Measurements from ENCODE around the gene GAL.

The GAL gene

DNA sequence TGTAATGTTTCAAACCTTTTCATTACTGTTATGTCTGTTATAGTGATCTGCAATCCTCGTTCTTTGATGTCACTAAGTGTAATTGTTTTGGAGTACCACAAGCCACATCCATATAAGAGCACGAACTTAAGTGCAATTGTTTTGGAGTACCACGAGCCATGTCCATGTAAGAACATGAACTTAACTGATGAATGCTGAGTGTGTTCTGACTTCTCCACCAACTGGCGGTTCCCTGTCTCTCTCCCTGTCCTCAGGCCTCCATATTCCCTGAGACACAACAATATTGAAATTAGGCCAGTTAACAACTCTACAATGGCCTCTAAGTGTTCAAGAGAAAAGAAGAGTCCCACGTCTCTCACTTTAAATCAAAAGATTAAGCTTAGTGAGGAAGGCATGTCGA, 43.4 kb downstream of the GAL start:
- TF ChIP-seq, protein P1, sequence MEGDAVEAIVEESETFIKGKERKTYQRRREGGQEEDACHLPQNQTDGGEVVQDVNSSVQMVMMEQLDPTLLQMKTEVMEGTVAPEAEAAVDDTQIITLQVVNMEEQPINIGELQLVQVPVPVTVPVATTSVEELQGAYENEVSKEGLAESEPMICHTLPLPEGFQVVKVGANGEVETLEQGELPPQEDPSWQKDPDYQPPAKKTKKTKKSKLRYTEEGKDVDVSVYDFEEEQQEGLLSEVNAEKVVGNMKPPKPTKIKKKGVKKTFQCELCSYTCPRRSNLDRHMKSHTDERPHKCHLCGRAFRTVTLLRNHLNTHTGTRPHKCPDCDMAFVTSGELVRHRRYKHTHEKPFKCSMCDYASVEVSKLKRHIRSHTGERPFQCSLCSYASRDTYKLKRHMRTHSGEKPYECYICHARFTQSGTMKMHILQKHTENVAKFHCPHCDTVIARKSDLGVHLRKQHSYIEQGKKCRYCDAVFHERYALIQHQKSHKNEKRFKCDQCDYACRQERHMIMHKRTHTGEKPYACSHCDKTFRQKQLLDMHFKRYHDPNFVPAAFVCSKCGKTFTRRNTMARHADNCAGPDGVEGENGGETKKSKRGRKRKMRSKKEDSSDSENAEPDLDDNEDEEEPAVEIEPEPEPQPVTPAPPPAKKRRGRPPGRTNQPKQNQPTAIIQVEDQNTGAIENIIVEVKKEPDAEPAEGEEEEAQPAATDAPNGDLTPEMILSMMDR (IDR thresholded peaks at IDR 0.05; ENCODE audit: insufficient read depth, low read length, poor library complexity, severe bottlenecking) = no peak
- Histone ChIP-seq H3K79me2 (ENCODE audit: insufficient read depth, low read length) (no peaks in the 10 kb centered on the region), H3K9ac (ENCODE audit: low read length) (no peak overlapping the region), H3K27ac (ENCODE audit: low read depth, low read length) (no peak overlapping the region), H4K20me1 (ENCODE audit: low read depth, low read length) (no peaks in the 10 kb centered on the region), H3K36me3 (ENCODE audit: low read length) (no peaks in the 10 kb centered on the region), H2AFZ (ENCODE audit: low read depth, low read length, severe bottlenecking) (no peak overlapping the region), H3K4me2 (ENCODE audit: low read depth, low read length, poor library complexity, severe bottlenecking) (no peak overlapping the region), H3K4me3 (ENCODE audit: insufficient read depth, low read length, poor library complexity, severe bottlenecking) (no peak overlapping the region), H3K9me3 (ENCODE audit: insufficient read depth, low read length) (no peaks in the 10 kb centered on the region), H3F3A (ENCODE audit: insufficient read depth) (no peaks in the 10 kb centered on the region), H3K27me3 (ENCODE audit: low read length) (no peaks in the 10 kb centered on the region), H3K9me2 (replicated peaks; ENCODE audit: insufficient read depth, low read length) (no peaks in the 10 kb centered on the region)

DNA sequence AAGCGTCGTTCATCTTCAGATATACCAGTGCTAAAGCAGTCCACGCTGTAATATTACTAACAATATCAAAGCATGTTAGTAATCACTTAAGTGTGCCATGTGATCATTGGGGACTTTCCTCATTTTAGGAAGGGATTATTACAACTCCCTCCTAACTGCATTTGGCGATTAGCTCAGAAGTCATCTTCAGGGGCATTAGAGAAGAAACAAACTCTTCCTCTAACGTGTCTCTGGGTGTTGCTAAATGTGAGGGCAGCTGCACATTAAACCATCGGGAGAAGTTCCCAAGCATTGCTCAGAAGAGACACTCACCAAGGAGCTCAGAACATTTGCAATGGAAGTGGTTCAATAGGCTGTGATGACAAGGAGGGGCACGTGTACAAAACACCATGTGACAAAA, 49.8 kb downstream of the GAL start:
- H3F3A ChIP-seq (ENCODE audit: insufficient read depth) = no peaks in the 10 kb centered on the region
- no peaks in the 10 kb centered on the region for H4K20me1 ChIP-seq (ENCODE audit: low read depth, low read length)
- H2AFZ ChIP-seq (ENCODE audit: low read depth, low read length, severe bottlenecking) = no peak overlapping the region
- no peak overlapping the region for H3K9ac ChIP-seq (ENCODE audit: low read length)
- no peak overlapping the region for H3K27ac ChIP-seq (ENCODE audit: low read depth, low read length)
- no peaks in the 10 kb centered on the region for H3K27me3 ChIP-seq (ENCODE audit: low read length)
- no peak overlapping the region for H3K4me3 ChIP-seq (ENCODE audit: insufficient read depth, low read length, poor library complexity, severe bottlenecking)
- no peaks in the 10 kb centered on the region for H3K79me2 ChIP-seq (ENCODE audit: insufficient read depth, low read length)
- TF ChIP-seq, protein P1 (IDR thresholded peaks at IDR 0.05; ENCODE audit: insufficient read depth, low read length, poor library complexity, severe bottlenecking) = no peak
- no peak for TF ChIP-seq EZH2phosphoT487 (conservative IDR thresholded peaks at IDR 0.05; ENCODE audit: low read length)
- no peaks in the 10 kb centered on the region for H3K36me3 ChIP-seq (ENCODE audit: low read length)
- H3K9me2 ChIP-seq (replicated peaks; ENCODE audit: insufficient read depth, low read length) = no peaks in the 10 kb centered on the region
- H3K9me3 ChIP-seq (ENCODE audit: insufficient read depth, low read length) = no peaks in the 10 kb centered on the region
- no peak overlapping the region for H3K4me2 ChIP-seq (ENCODE audit: low read depth, low read length, poor library complexity, severe bottlenecking)

DNA sequence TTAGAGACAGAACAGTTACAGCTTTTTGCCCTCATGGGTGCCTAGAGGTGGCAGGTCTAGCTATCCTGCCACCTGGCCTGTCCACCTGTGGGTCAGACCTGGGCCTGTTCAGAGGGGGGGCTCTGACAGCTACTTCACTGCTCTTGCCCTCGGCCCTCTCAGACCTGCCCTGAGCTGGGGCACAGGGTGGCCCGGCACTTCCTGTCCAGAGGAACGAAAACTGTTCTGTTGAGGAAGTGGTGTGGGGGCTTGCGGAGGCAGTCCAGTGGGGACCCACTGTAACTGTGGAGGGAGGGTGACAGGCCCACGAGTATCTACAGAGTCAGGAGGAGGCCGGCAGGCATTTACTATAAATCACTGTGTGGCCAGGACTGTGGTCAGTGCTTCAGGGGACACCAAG, 50.8 kb downstream of the GAL start:
- Histone ChIP-seq H3K27me3 (ENCODE audit: low read length) (no peaks in the 10 kb centered on the region), H3K4me3 (ENCODE audit: insufficient read depth, low read length, poor library complexity, severe bottlenecking) (no peak overlapping the region), H3K79me2 (ENCODE audit: insufficient read depth, low read length) (no peaks in the 10 kb centered on the region), H3K9me3 (ENCODE audit: insufficient read depth, low read length) (no peaks in the 10 kb centered on the region), H3F3A (ENCODE audit: insufficient read depth) (no peaks in the 10 kb centered on the region), H4K20me1 (ENCODE audit: low read depth, low read length) (no peaks in the 10 kb centered on the region), H2AFZ (ENCODE audit: low read depth, low read length, severe bottlenecking) (no peak overlapping the region), H3K27ac (ENCODE audit: low read depth, low read length) (no peak overlapping the region), H3K9me2 (replicated peaks; ENCODE audit: insufficient read depth, low read length) (no peaks in the 10 kb centered on the region), H3K4me2 (ENCODE audit: low read depth, low read length, poor library complexity, severe bottlenecking) (no peak overlapping the region), H3K36me3 (ENCODE audit: low read length) (no peaks in the 10 kb centered on the region), H3K9ac (ENCODE audit: low read length) (no peak overlapping the region)
- no peak for TF ChIP-seq EZH2phosphoT487 (conservative IDR thresholded peaks at IDR 0.05; ENCODE audit: low read length)
- TF ChIP-seq, protein P1 (IDR thresholded peaks at IDR 0.05; ENCODE audit: insufficient read depth, low read length, poor library complexity, severe bottlenecking) = no peak

DNA sequence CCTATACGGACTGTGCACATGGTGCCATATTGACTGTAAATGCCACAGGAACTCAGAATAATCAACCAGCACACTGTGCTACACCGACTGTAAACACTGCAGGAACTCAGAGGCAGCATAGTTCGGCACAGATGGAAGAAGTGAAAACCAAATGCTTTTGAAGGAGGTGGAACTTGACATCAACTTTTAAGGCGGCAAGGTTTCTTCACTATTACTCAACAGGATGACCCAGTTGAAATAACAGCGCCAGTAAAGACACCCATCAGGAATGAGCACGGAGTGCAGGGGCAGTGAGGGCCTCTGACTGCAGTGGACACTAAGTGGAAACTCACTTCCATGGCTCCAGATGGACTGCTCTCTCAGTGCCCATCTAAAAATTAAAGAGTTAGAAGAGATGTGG, 51.3 kb downstream of the GAL start:
- Histone ChIP-seq H3K9me2 (replicated peaks; ENCODE audit: insufficient read depth, low read length) (no peaks in the 10 kb centered on the region), H4K20me1 (ENCODE audit: low read depth, low read length) (no peaks in the 10 kb centered on the region), H3K9me3 (ENCODE audit: insufficient read depth, low read length) (no peaks in the 10 kb centered on the region), H3K79me2 (ENCODE audit: insufficient read depth, low read length) (no peaks in the 10 kb centered on the region), H3K36me3 (ENCODE audit: low read length) (no peaks in the 10 kb centered on the region), H3K27ac (ENCODE audit: low read depth, low read length) (no peak overlapping the region), H3K4me2 (ENCODE audit: low read depth, low read length, poor library complexity, severe bottlenecking) (no peak overlapping the region), H3K27me3 (ENCODE audit: low read length) (no peaks in the 10 kb centered on the region), H2AFZ (ENCODE audit: low read depth, low read length, severe bottlenecking) (no peak overlapping the region), H3K4me3 (ENCODE audit: insufficient read depth, low read length, poor library complexity, severe bottlenecking) (no peak overlapping the region), H3K9ac (ENCODE audit: low read length) (no peak overlapping the region), H3F3A (ENCODE audit: insufficient read depth) (no peaks in the 10 kb centered on the region)
- TF ChIP-seq EZH2phosphoT487 (conservative IDR thresholded peaks at IDR 0.05; ENCODE audit: low read length) = no peak
- TF ChIP-seq, protein P1 (IDR thresholded peaks at IDR 0.05; ENCODE audit: insufficient read depth, low read length, poor library complexity, severe bottlenecking) = no peak
